Activated CD4-positive, alpha-beta T cell treated with anti-CD3 and anti-CD28 coated beads for 24 hours (primary cell): Measurements from ENCODE around the gene FBXO22.
"Not testable (repeated sequence)": the region's sequence is repeated elsewhere in the genome, so short reads cannot be mapped to it uniquely, and the experiment has no call there.

Experiments
- DNase-seq, 2 donors: peaks; one replicate each; pipeline ENCODE4 v3.0.0-alpha.2; 2020; ENCODE audit warnings: low read depth in 2 of 2

FBXO22 gene

DNA sequence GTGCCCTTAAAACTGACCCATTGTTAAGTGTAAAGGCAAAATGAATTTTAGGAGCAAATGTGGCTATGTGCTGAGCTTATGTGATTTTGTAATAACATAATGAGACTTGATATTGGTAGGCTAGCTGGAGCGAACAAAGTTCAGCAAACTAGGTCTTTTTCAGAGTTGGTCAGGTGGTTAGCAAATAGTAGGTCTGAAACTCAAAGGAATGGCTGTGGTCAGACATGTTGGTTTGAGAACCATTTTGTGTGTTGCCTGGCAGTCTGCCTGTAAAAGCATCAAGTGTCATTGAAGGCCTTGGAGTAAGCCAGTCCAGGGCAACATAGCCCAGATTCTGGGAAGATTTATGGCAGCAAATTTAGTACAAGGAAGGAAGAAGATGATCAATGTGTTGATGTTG, 16.4 kb downstream of the FBXO22 start:
- DNase-seq: no peak

DNA sequence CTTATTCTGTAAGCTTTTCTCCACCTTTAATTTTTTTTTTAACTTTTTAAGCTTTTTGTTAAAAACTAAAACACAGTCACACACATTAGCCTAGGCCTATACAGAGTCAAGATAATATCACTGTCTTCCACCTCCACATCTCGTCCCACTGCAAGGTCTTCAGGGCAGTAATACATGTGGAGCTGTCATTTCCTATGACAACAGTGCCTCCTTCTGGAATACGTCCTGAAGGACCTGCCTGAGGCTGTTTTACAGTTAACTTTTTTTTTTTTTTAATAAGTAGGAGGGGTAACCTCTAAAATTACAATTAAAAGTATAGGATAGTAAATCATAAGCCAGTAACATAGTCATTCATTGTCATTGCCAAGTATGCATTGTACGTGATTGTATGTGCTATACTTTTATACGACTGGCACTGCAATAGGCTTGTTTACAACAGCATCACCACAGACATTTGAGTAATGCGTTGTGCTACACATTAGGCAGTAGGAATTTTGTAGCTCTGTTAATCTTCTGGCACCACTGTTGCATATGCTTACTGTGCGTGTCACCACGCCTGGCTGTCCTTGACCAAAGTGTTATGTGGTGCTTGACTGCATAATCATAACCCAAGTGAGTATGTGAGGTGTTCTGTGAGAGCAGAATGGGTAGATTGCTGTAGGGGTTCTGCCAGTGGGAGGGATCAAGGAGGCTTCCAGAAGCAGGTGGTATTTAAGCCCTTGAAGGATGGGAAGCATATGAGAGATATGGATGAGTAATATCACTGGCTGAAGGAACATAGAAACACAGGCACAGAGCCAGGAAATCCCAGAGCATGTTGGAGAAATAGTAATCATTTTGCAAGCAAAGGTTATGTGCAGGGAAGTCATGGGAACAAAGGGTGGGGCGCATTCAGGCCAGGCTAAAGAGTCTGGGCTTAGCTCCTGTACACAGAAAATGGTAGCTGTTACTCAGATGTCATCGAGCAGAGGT, 18.3 kb downstream of the FBXO22 start:
- no peak for DNase-seq

DNA sequence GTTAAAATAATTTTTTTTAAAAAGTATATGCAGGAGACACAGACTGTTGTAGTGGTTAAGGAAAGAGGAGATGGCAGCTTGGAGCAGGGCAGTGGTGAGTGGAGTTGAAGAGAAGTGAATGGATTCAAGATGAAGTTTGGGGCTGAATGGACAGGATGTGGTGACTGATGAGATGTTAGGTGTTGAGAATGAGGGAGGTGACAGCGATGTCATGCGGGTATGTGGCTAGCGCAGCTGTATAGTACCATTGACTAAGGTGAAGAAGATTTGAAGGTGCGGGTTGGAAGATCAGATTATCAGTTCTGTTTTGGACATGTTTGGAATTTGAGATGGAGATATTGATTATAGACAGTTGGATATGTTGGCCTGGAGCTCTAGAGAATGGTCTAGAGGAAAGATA, 20.1 kb downstream of the FBXO22 start:
- DNase-seq: no peak

DNA sequence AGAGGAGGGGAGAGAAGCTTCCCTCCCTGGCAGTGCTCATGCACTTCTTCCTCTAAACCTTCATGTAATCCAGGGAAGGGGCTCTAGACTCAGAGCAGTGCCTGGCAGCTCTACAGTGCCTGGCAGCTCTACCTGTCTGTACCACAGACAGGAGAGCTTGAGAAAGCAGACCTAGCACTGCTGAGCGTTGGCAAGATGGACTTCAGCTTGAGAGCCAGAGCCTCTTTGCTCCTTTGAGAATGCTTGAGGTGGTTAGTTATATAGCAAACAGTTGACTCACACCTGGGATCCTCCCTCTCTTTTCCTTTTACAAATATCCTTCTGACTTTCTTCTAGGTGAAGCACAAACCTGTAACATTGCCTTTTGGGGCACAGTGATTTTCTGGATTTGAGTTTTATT, 20.9 kb downstream of the FBXO22 start:
- DNase-seq: no peak

DNA sequence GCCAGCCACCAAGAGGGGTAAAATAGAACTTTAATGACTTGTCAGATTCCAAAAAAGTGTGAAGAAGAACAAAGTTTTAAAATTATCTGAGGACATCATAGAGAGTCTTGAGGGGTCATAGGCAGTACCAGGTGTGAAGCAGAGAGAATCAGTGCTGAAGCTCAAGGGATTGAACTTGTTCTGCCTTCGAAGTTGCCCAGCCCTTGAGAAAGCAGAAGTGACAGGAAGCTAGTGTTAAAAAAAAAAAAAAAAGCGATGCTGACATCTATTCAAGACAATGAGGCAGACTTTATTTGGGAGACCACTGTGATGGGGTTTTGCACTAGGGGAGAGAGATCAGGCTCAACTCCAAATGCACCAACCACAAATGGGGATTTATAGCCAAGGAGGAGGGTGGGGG, 21.8 kb downstream of the FBXO22 start:
- no peak for DNase-seq

DNA sequence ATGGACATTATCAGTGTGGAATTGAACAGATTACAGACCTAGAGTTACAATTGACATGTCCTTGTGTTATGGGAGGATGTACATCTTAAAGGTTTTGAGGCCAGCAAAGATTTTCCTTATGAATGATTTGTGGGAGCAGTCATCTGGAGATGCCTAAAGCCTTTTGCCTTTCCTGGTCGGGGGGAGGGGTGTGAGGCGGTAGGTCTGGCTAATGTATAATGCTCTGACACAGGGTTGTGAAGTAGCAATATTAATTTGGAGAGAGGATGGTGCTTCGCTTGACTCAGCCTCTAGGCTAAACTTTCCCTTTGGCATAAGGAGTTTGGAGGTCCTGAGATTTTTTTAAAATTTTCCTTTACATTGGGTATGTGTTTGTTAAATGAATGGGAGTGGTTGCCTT, 23.3 kb downstream of the FBXO22 start:
- DNase-seq: no peak

DNA sequence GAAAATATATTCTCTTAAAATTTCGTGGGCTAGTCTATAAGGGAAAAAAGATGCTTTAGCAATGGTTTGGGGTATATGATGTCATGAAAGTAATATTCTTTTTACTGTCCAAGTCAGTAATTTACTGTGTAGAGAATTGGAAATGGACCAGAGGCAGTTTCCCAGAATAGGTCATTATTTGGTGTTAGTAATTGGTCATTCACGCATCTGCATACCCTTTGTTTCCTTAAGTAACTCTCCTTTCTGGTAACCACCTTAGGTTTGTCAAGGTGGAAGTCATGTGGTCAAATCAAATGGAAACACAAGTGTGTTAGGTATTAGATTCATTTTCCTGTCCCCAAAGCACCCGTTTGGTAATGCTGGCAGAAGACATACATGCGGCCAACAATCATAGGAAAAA, 23.9 kb downstream of the FBXO22 start:
- DNase-seq: no peak

DNA sequence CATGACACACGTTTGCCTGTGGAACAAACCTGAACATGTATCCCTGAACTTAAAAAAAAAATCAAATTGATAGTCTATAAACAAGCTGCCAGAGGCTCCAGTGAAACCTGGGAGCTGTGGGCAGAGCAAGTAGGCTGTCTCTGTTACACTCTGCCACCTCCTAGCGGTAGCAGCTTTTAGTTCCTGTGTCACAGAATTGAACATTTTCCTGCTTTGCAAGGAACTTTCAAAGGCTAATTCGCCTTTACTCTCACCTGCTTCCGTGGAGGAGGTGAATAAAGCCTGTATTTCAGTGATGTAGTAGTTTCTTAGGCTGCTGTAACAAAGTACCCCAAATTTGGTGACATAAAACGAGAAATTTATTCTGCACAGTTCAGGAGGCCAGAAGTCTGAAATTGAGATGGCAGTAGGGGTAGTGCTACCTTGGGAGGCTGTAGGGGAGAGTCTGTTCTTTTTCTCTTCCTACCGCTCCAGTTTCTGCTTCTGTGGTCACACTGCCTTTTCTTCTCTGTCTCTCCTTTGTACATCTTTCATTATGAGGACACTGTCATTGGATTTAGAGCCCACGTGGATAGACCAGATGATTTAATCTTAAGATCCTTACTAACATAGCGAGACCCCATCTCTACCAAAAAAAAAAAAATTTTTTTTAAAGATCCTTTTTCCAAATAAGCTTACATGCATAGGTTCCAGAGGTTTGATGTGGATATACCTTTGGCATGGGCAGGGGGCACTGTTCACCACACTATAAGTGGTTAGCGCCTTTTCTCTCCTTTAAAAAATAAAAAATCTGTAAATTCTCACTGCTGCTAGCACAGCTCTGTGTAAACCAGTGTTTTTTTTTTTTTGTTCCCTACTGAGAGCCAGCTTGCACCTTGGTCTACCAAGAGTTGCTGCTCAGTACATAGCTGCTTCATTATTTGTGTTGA, 25.3 kb downstream of the FBXO22 start:
- no peak for DNase-seq

DNA sequence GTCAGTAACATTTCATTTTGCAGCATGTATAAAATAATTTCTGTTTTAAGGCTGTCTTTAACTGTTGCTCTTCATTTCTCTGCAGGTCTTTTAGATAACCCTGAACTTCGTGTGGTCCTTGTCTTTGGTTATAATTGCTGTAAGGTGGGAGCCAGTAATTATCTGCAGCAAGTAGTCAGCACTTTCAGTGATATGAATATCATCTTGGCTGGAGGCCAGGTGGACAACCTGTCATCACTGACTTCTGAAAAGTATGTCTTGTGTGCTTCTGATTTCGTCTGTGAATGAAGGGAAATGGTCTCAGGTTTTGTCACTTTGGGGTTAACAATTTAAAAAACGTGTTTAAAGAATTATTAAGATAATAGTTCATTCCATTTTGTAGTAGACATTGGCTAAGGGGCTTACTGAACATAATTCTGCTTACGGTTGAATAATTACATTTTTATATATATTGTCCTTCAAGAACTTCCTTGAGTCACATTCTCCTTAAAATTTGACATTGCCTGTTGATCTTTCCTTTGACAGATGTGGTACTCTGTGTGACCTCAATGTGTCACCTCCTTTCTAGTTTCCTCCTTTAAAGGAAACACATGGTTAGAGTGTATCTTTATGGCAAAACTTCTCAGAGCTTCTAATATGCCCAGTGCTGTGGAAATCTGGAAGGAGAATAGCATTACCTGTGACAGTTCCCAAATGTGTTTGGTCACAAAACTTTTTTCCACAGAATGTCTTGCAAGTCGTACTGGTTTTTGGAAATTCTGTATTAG, 26.3 kb downstream of the FBXO22 start:
- no peak for DNase-seq

DNA sequence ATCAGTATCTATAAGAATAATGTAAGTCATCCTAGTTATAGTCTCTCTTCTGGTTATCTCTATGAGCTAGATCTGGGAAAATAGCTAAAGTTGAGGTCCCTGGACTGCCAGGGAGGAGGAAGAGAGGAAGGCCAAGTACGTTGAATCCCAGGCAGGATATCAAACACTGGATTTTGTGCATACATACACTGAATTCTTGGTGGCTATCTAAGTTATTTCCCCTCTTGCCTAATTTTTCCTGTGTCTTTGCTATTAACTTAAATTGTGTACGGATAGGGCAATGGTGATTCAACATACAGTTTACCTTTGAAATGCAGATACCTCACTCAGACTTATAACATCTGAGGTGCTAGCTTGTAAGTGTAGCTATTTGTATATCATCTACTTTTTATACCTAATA, 27.2 kb downstream of the FBXO22 start:
- no peak for DNase-seq

DNA sequence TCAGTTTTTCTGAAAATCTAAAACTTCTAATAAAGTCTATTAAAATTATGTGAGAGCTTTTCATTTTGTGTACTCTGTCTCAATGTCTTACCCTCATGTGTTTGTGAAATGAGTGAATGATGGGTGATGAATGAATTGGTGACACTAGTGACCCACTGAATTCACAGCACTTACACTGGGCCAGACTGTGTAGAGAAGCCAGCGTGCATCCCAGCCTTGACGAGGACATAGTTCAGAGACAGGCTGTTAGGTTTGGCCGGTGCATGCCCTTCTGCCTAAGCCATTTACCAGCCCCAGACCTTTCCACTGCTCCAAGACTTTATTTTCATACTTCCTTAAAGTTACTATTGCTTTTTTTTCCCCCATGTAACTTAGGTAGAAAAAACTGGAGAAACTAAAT, 38.8 kb downstream of the FBXO22 start:
- no peak for DNase-seq

DNA sequence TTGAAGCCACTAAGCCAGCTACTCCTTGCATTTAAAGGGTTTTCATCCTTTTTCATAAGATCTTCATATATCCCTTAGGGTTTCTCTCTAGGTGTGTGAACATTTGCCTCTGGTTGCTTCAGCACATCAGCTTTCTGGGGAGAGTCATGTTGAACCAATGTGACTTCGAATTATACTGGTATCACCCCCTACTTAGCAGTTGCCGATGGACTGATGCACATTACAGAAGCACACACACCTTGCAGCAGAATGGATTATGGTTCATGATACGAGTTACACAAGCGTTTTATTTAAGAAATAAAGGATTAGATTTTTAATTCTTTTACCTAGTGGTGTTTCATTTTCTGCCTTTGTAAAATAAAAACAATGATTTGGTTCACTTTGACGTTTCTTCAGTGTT, 39.6 kb downstream of the FBXO22 start:
- DNase-seq: no peak

DNA sequence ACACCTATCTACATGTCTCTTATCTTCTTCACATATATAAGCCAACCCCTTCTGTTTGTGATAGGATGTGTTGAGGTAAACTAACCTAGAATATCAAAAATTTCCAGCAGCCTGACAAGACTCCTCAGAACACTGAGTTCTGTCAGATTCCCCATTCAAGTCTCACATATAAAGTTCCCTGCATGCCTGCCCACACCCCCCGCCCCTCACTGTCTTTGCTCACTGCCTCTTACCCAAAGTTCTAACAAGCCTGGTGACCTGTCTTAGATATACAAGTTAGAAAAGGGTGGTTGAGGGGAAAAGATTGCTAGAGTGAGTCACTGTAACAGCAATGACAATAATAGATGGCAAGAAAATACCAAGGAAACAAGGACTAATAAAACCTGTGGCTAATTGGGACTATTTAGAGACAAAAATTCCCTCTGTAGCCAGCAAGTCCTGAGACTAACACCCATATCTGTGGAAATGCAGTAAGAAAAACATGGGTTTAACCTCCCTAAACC, 40.1 kb downstream of the FBXO22 start:
- DNase-seq: no peak

DNA sequence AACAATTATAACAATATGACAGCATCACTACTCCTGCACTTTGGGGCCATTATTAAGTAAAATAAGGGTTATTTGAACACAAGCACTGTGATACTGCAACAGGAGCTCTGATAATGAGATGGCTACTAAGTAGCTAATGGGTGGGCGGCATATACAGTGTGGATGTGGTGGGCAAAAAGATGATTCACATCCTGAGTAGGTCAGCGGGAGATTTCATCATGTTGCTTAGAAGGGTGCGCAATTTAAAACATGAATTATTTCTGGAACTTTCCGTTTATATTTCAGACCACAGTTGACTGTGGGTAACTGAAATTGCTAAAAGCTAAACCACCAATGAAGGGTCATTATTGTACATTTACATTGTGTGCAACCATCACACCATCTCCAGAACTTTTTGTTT, 42.3 kb downstream of the FBXO22 start:
- DNase-seq: no peak

DNA sequence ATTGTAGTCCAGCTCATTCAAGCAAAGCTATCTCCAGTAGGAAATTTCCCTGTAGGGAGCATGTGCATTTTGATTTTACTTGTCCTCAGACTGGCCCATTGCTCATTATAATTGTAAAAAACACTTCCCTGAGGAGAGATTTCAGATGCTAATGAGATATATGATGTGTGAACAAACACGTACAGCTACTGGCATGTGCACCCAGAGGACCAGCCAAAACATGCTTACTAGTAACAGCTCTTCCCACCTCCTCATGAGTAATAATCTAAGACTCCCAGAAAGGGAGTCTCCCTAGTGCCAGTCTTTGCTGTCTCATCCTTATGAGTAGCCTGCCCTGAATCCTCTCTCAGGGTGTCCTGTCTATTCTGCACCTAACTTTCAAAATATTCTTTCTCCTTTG, 43.4 kb downstream of the FBXO22 start:
- DNase-seq: no peak

DNA sequence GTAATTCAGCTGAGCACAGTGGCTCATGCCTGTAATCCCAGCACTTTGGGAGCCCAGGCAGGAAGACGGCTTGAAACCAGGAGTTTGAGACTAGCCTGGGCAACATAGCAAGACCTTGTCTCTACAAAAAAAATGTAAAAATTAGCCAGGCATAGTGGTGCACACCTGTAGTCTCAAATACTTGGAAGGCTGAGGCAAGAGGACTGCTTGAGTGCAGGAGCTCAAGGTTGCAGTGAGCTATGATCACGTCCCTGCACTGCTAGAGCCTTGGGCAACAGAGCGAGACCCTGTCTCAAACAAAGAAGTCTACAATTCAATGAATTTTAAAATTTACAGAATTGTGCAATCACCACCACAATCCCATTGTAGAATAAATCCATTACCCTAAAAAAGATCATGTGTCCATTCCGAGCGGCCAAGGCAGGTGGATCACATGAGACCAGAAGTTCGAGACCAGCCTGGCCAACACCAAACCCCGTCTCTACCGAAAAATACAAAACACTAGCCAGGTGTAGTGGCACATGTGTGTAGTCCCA, 45.2 kb downstream of the FBXO22 start:
- DNase-seq: no peak

DNA sequence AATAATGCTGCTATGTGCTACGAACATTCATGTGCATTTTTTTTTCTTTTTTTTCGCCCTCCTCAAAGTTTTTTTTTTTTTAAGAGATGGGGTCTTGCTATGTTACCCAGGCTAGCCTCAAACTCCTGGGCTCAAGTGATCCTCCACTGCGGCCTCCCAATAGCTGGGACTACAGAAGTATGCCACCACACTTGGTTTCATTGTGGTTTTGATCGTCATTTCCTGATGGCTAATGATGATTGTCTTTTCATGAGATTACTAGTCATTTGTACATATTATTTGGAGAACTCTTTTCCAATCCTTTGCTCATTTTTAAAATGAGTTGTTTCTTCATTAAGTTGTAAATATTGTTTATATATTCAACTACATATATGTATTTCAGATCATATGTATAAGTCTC, 48.8 kb downstream of the FBXO22 start:
- no peak for DNase-seq

DNA sequence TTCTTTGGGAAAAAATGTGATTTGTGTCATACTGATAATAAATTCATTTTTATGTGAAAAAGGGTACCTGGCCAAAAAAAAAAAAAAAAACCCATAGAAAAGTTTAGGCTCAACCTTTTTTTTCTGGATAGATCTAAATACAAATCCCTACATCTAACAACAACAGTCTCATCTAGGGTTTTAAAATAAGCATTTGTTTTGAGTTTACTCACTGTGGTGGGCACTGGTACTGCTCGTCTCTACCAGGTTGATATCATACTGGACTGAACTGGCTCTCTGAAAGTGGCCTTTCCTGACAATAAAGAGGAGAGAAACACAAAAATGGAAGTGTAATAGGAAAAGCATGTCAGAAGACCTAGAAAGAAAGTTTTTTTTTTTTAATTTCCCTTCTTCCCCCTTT, 52.0 kb downstream of the FBXO22 start:
- no peak for DNase-seq

DNA sequence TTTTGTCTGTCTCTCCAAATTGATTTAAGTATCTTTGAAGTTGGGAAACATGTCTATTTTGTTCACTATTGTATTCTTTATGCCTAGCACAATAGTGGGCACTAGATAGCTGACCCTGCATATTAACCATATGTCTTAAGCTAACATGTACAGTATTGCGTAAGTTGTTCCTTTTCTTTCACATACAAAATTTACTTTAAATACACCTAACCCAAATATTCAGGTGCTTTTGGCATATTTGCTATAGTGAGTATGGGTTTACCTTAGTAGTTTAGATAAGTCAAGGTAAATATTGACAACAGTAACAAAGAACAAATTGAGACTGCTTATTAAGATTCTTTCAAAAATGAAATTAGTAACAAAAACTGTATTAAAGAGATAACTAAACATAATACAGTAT, 57.7 kb downstream of the FBXO22 start:
- DNase-seq: no peak

DNA sequence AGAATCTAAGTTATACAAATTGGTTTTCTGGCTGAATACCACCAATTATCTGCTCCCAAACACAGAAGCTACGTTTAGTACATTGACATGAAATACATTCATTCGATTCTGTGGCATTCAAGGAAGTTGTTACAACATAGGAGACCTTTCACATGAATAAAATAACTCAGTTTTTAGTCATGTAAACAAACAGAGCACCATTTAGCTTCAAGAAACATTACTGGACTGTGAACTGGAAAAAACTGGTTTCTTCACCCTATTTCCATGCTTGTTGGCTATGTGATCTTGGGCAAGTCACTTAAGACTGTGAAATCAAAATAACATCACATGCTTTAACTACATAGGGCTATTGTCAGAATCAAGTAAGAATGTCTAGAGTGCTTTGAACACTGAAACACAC, 62.4 kb downstream of the FBXO22 start:
- DNase-seq: no peak

DNA sequence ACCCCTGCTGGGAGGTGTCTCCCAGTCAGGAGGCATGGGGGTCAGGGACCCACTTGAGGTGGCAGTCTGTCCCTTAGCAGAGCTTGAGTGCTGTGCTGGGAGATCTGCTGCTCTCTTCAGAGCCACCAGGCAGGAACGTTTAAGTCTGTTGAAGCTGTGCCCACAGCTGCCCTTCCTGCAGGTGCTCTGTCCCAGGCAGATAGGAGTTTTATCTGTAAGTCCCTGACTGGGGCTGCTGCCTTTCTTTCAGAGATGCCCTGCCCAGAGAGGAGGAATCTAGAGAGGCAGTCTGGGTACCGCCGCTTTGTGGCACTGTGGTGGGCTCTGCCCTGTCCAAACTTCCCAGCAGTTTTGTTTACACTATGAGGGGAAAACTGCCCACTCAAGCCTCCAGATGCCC, 73.1 kb downstream of the FBXO22 start:
- not testable (repeated sequence) for DNase-seq
